AG09309 (cell line): Measurements from ENCODE around the gene GPBP1.
"Not testable (repeated sequence)": the region's sequence is repeated elsewhere in the genome, so short reads cannot be mapped to it uniquely, and the experiment has no call there.

Source experiments
- DNase-seq: peaks from one replicate; pipeline ENCODE4 v3.0.0-alpha.2; 2010; ENCODE audit warnings: low read depth
- H3K4me3 ChIP-seq: 2 replicates; pipeline ENCODE4 v1.5.1; 2011; ENCODE audit warnings: mild to moderate bottlenecking, low read depth, low read length, moderate library complexity; ENCODE audit not compliant: control insufficient read depth
- CTCF ChIP-seq: IDR thresholded peaks from 2 replicates; pipeline ENCODE4 v1.5.1; 2011; ENCODE audit warnings: mild to moderate bottlenecking, low read depth, low read length, inconsistent platforms; ENCODE audit not compliant: insufficient read depth, control insufficient read depth; ENCODE audit errors: missing control alignments

Gene GPBP1

GRCh38 chr5:57262541-57262940 lies 88.7 kb downstream of the GPBP1 start:
- no peak overlapping the region for H3K4me3 ChIP-seq
- no peak for DNase-seq
- no peak for TF ChIP-seq CTCF

GRCh38 chr5:57267805-57268204 lies 93.9 kb downstream of the GPBP1 start:
- TF ChIP-seq CTCF: no peak
- no peak overlapping the region for H3K4me3 ChIP-seq
- DNase-seq: no peak

GRCh38 chr5:57276353-57276752 lies 102.5 kb downstream of the GPBP1 start:
- DNase-seq: no peak
- TF ChIP-seq CTCF: no peak

GRCh38 chr5:57277085-57277484 lies 103.2 kb downstream of the GPBP1 start:
- no peak for DNase-seq
- peak; percentile 25 for TF ChIP-seq CTCF
- no peak overlapping the region for H3K4me3 ChIP-seq

More at GRCh38 chr5:57276353-57276752, 102.5 kb downstream of the GPBP1 start:
- no peak overlapping the region for H3K4me3 ChIP-seq

- no peak for DNase-seq
- no peak for TF ChIP-seq CTCF
- H3K4me3 ChIP-seq: no peak overlapping the region
Measured at GRCh38 chr5:57280853-57281252, 107.0 kb downstream of the GPBP1 start.

- not testable (repeated sequence) for H3K4me3 ChIP-seq, DNase-seq
Measured at GRCh38 chr5:57285084-57285483, 111.2 kb downstream of the GPBP1 start.

GRCh38 chr5:57291894-57292293 lies 118.0 kb downstream of the GPBP1 start:
- H3K4me3 ChIP-seq: no peak overlapping the region
- no peak for DNase-seq
- TF ChIP-seq CTCF: no peak
